OCI-LY1 (cell line): ENCODE measurements around the gene COL23A1.

Experiments
- H2AFZ ChIP-seq: fragments of 200-600 bp; sonication (generic), shearing (Covaris generic); 2 replicates; pipeline ENCODE4 v1.6.0; 2014; ENCODE audit warnings: antibody characterized with exemption, mild to moderate bottlenecking, low read length
- H3F3A ChIP-seq: fragments of 200-600 bp; sonication (generic), shearing (Covaris generic); 2 replicates; pipeline ENCODE4 v1.6.0; 2014; ENCODE audit warnings: mild to moderate bottlenecking, antibody characterized with exemption, low read length, moderate library complexity; ENCODE audit not compliant: insufficient read depth
- H3K27ac ChIP-seq: fragments of 200-600 bp; sonication (generic); 2 replicates; pipeline ENCODE4 v1.5.1; 2014; ENCODE audit warnings: low read length, mixed run types, mild to moderate bottlenecking, low read depth; ENCODE audit not compliant: poor library complexity, severe bottlenecking
- H3K27me3 ChIP-seq: fragments of 200-600 bp; sonication (generic); 2 replicates; pipeline ENCODE4 v1.6.0; 2014; ENCODE audit warnings: antibody characterized with exemption, mild to moderate bottlenecking, low read length, moderate library complexity; ENCODE audit not compliant: insufficient read depth
- H3K36me3 ChIP-seq: fragments of 200-600 bp; sonication (generic); 2 replicates; pipeline ENCODE4 v1.6.1; 2014; ENCODE audit warnings: mild to moderate bottlenecking, antibody characterized with exemption, low read length, moderate library complexity, mixed read lengths; ENCODE audit not compliant: insufficient read depth
- H3K4me1 ChIP-seq: fragments of 200-600 bp; sonication (generic); 2 replicates; pipeline ENCODE4 v1.5.1; 2014; ENCODE audit warnings: mild to moderate bottlenecking, low read length, moderate library complexity; ENCODE audit not compliant: insufficient read depth, severe bottlenecking
- H3K4me2 ChIP-seq: fragments of 200-600 bp; sonication (generic), shearing (Covaris generic); 2 replicates; pipeline ENCODE4 v1.6.1; 2014; ENCODE audit warnings: low read length
- H3K4me3 ChIP-seq: fragments of 200-600 bp; sonication (generic); 2 replicates; pipeline ENCODE4 v1.5.1; 2014; ENCODE audit warnings: low read length, low read depth, mild to moderate bottlenecking, mixed read lengths; ENCODE audit not compliant: poor library complexity, severe bottlenecking
- H3K79me2 ChIP-seq: fragments of 200-600 bp; shearing (Covaris generic); 2 replicates; pipeline ENCODE4 v1.6.1; 2016; ENCODE audit warnings: mixed run types, low read length, mixed read lengths; ENCODE audit not compliant: insufficient read depth
- H3K9ac ChIP-seq: fragments of 200-600 bp; sonication (generic), shearing (Covaris generic); 2 replicates; pipeline ENCODE4 v1.6.1; 2014; ENCODE audit warnings: mild to moderate bottlenecking, low read length, mixed read lengths
- H3K9me2 ChIP-seq: fragments of 200-600 bp; sonication (generic), shearing (Covaris generic); 2 replicates; pipeline ENCODE4 v1.6.1; 2014; ENCODE audit warnings: low read depth, mild to moderate bottlenecking, low read length, mixed read lengths
- H3K9me3 ChIP-seq: fragments of 200-600 bp; shearing (Covaris generic); 2 replicates; pipeline ENCODE4 v1.6.1; 2014; ENCODE audit warnings: low read length, mixed read lengths
- H4K20me1 ChIP-seq: fragments of 200-600 bp; sonication (generic), shearing (Covaris generic); 2 replicates; pipeline ENCODE4 v1.6.0; 2016; ENCODE audit warnings: mild to moderate bottlenecking, low read length; ENCODE audit not compliant: insufficient read depth
- EZH2 ChIP-seq: fragments of 200-600 bp; sonication (generic), shearing (Covaris generic); IDR thresholded peaks from 2 replicates; pipeline ENCODE4 v1.8.0; 2017; ENCODE audit warnings: borderline replicate concordance, mixed run types, mild to moderate bottlenecking, antibody characterized with exemption, low read length, moderate library complexity, mixed read lengths
- TF ChIP-seq, protein P1 (sequence below): fragments of 200-600 bp; sonication (generic), shearing (Covaris generic); IDR thresholded peaks from 2 replicates; pipeline ENCODE4 v1.5.1; 2017; ENCODE audit warnings: mild to moderate bottlenecking, antibody characterized with exemption, low read length, moderate library complexity, mixed read lengths

The COL23A1 gene

DNA sequence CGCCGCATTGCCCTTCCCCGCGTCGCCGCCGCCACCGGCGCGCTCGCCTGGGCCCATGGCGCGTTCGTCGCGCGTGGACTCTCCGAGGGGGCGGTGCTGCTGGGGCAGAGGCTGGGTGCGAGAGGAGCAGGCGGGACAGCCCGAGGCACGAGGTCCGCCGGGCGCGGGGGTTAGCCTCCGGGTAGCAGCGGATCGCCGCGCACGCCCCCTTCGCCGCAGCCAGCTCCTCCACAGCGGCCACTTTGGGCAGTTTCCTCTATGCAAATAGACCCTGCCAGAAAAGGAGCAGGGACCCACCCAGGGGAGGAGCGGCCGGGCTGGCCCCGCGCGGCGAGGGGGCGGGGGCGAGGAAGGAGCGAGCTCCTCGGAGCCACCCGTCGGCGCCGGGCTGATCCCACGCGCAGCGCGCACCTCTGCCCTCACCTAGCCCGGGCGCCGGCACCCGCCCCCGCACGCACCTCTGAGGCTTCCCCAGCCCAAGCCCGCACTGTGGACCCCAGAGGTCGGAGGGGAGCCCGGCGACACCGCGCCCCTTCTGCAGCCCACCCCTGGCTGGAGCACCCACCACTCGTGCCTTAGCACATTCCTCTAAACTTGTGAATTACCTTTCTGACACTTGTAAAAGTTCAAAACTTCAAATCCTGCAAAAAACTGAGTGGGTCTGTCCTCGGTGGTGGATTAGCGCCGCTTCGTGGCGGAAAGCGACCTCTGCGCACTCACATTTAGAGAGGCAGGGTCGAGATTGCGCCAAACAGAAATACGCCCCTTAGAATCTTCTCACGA lies at the start of gene COL23A1:
Gene COL23A1 (minus strand): TSS at position 253 of the 783 bp plus-strand sequence.
- no peaks in the 10 kb centered on the region for H3K4me1 ChIP-seq
- H2AFZ ChIP-seq: no peak within 1 kb of the TSS
- H3K27ac ChIP-seq: no peak within 1 kb of the TSS
- H3F3A ChIP-seq: no peaks in the 10 kb centered on the region
- no peaks in the 10 kb centered on the region for H4K20me1 ChIP-seq
- H3K9me2 ChIP-seq: no peaks in the 10 kb centered on the region
- TF ChIP-seq, protein P1, sequence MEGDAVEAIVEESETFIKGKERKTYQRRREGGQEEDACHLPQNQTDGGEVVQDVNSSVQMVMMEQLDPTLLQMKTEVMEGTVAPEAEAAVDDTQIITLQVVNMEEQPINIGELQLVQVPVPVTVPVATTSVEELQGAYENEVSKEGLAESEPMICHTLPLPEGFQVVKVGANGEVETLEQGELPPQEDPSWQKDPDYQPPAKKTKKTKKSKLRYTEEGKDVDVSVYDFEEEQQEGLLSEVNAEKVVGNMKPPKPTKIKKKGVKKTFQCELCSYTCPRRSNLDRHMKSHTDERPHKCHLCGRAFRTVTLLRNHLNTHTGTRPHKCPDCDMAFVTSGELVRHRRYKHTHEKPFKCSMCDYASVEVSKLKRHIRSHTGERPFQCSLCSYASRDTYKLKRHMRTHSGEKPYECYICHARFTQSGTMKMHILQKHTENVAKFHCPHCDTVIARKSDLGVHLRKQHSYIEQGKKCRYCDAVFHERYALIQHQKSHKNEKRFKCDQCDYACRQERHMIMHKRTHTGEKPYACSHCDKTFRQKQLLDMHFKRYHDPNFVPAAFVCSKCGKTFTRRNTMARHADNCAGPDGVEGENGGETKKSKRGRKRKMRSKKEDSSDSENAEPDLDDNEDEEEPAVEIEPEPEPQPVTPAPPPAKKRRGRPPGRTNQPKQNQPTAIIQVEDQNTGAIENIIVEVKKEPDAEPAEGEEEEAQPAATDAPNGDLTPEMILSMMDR: no peak
- no peak for TF ChIP-seq EZH2
- H3K36me3 ChIP-seq: no peaks in the 10 kb centered on the region
- no peaks in the 10 kb centered on the region for H3K27me3 ChIP-seq
- no peak within 1 kb of the TSS for H3K9ac ChIP-seq
- no peaks in the 10 kb centered on the region for H3K79me2 ChIP-seq
- peaks cover 9% of the 10 kb centered on the region for H3K9me3 ChIP-seq
- no peak within 1 kb of the TSS for H3K4me3 ChIP-seq
- H3K4me2 ChIP-seq: no peak within 1 kb of the TSS

GRCh38 chr5:178637356-178638074 lies 47.3 kb upstream of the COL23A1 start:
- H3K4me2 ChIP-seq: no peak overlapping the region
- no peaks in the 10 kb centered on the region for H3K9me2 ChIP-seq
- H3K9me3 ChIP-seq: no peaks in the 10 kb centered on the region
- no peaks in the 10 kb centered on the region for H3K36me3 ChIP-seq
- H3K79me2 ChIP-seq: no peaks in the 10 kb centered on the region
- no peak overlapping the region for H3K9ac ChIP-seq
- H3K4me3 ChIP-seq: no peak overlapping the region
- no peak for TF ChIP-seq EZH2
- TF ChIP-seq, protein P1: no peak
- H3K27ac ChIP-seq: no peak overlapping the region
- H3K4me1 ChIP-seq: no peaks in the 10 kb centered on the region
- no peaks in the 10 kb centered on the region for H3F3A ChIP-seq
- peaks cover under 1% of the 10 kb centered on the region; the same call in 1 of the 2 replicates for H3K27me3 ChIP-seq
- H2AFZ ChIP-seq: no peak overlapping the region
- no peaks in the 10 kb centered on the region for H4K20me1 ChIP-seq

GRCh38 chr5:178632285-178632684 lies 42.1 kb upstream of the COL23A1 start:
- H3K4me1 ChIP-seq: peaks cover 2% of the 10 kb centered on the region
- H3F3A ChIP-seq: no peaks in the 10 kb centered on the region
- H3K4me2 ChIP-seq: no peak overlapping the region

More at GRCh38 chr5:178632285-178632684, 42.1 kb upstream of the COL23A1 start:
- Histone ChIP-seq H3K4me3 (no peak overlapping the region), H3K27me3 (peaks cover 4% of the 10 kb centered on the region; the same call in 1 of the 2 replicates), H3K36me3 (no peaks in the 10 kb centered on the region), H2AFZ (no peak overlapping the region), H4K20me1 (no peaks in the 10 kb centered on the region), H3K9me3 (no peaks in the 10 kb centered on the region), H3K9me2 (no peaks in the 10 kb centered on the region), H3K27ac (no peak overlapping the region), H3K9ac (no peak overlapping the region), H3K79me2 (no peaks in the 10 kb centered on the region)
- TF ChIP-seq EZH2: no peak
